A549 (cell line): Measurements from ENCODE around the gene POU6F1. TPM values are rescaled to one million over a fixed set of nuclear protein-coding genes. Genes with fewer than 3 reads are reported as not detected.

Experiments
- ATAC-seq, 2 experiments: fragments of 200-7000 bp in 1 of 2; fragments of >200 bp in 1 of 2; cut with Nextera tagmentation in 1 of 2; cut with Tn5 transposase in 1 of 2; 3 replicates each; pipeline versions ENCODE4 v1.8.0 to v1.9.1; 2018 to 2020; ENCODE audit warnings: mild to moderate bottlenecking in 1 of 2, moderate library complexity in 1 of 2
- CTCF ChIA-PET: fragments of 300-600 bp; sonication (Branson Sonifier 250); formaldehyde crosslinking; extraction: SDS; loops from one replicate; lab custom pipeline; 2021; ENCODE audit warnings: antibody characterized with exemption, inconsistent platforms; lab: Yijun Ruan, JAX
- POLR2A ChIA-PET: fragments of 350-600 bp; formaldehyde crosslinking; extraction: SDS; loops from one replicate; lab custom pipeline; 2021; ENCODE audit warnings: antibody characterized with exemption, inconsistent platforms; lab: Yijun Ruan, JAX
- DNase-seq, 2 experiments: peaks; one replicate each; pipeline versions ENCODE4 v3.0.0 to v3.0.0-alpha.2; 2011 to 2016; ENCODE audit warnings: low read depth in 1 of 2, low spot score in 1 of 2
- FAIRE-seq: peaks from 2 replicates; lab custom pipeline; 2011; peaks lifted over from hg19 to GRCh38; lab: Jason Lieb, UNC
- H3K27ac ChIP-seq, 2 experiments: fragments of >200 bp; sonication (Bioruptor Twin); formaldehyde crosslinking; 3 replicates each; pipeline ENCODE4 v1.5.1; 2016 to 2017
- H3K4me1 ChIP-seq: fragments of >200 bp; sonication (Bioruptor Twin); formaldehyde crosslinking; 3 replicates; pipeline ENCODE4 v1.6.1; 2016
- H3K4me2 ChIP-seq: fragments of >200 bp; sonication (Bioruptor Twin); formaldehyde crosslinking; 3 replicates; pipeline ENCODE4 v1.6.1; 2016
- H3K4me3 ChIP-seq: fragments of >200 bp; sonication (Bioruptor Twin); formaldehyde crosslinking; 3 replicates; pipeline ENCODE4 v1.5.1; 2016
- H3K9me3 ChIP-seq: fragments of >200 bp; sonication (Bioruptor Twin); formaldehyde crosslinking; 3 replicates; pipeline ENCODE4 v1.6.1; 2016
- CBX8 ChIP-seq: fragments of 200-600 bp; sonication (generic); IDR thresholded peaks from 2 replicates; pipeline ENCODE4 v1.6.1; 2016
- EHF ChIP-seq: fragments of 250-450 bp; sonication (Bioruptor Pico); IDR thresholded peaks from 2 replicates; pipeline ENCODE4 v1.5.0; 2020; ENCODE audit warnings: mild to moderate bottlenecking
- EHMT2 ChIP-seq: fragments of 200-600 bp; sonication (generic); IDR thresholded peaks from 2 replicates; pipeline ENCODE4 v1.6.1; 2016; ENCODE audit warnings: antibody characterized with exemption, low read depth, mild to moderate bottlenecking, moderate library complexity
- ESRRA ChIP-seq: fragments of 150-350 bp; IDR thresholded peaks from 2 replicates; pipeline ENCODE4 v1.6.1; 2014; ENCODE audit warnings: mild to moderate bottlenecking, low read length, borderline replicate concordance
- FOXS1 ChIP-seq: fragments of 250-450 bp; sonication (Bioruptor Pico); IDR thresholded peaks from 2 replicates; pipeline ENCODE4 v1.5.0; 2020; ENCODE audit warnings: mild to moderate bottlenecking, moderate library complexity
- HOXB13 ChIP-seq: fragments of 250-450 bp; sonication (Bioruptor Pico); IDR thresholded peaks from 2 replicates; pipeline ENCODE4 v1.5.0; 2020; ENCODE audit warnings: low read depth, mild to moderate bottlenecking, moderate library complexity
- KDM1A ChIP-seq: fragments of 200-600 bp; sonication (generic); IDR thresholded peaks from 2 replicates; pipeline ENCODE4 v1.6.1; 2016; ENCODE audit warnings: low read depth, mild to moderate bottlenecking
- RARB ChIP-seq: fragments of 250-450 bp; sonication (Bioruptor Pico); IDR thresholded peaks from 2 replicates; pipeline ENCODE4 v1.8.0; 2021; ENCODE audit warnings: mild to moderate bottlenecking, moderate library complexity
- SREBF2 ChIP-seq: fragments of 450-650 bp; IDR thresholded peaks from 2 replicates; pipeline ENCODE4 v1.6.1; 2014; ENCODE audit warnings: mild to moderate bottlenecking, moderate library complexity
- TP53 ChIP-seq: fragments of 250-450 bp; sonication (Bioruptor Pico); IDR thresholded peaks from 2 replicates; pipeline ENCODE4 v1.5.0; 2021; ENCODE audit warnings: mild to moderate bottlenecking, moderate library complexity
- ZC3H11A ChIP-seq: fragments of 450-650 bp; IDR thresholded peaks from 2 replicates; pipeline ENCODE4 v1.6.1; 2014; ENCODE audit warnings: antibody characterized with exemption, mild to moderate bottlenecking
- ZFP36 ChIP-seq: fragments of 450-650 bp; IDR thresholded peaks from 2 replicates; pipeline ENCODE4 v1.6.1; 2014; ENCODE audit warnings: borderline replicate concordance; ENCODE audit not compliant: partially characterized antibody
- WGBS: methylation state at CpG from one replicate; pipeline ENCODE4 v1.1.6; 2017; ENCODE audit errors: missing lambda C conversion rate; 5-methylcytosine and 5-hydroxymethylcytosine counted together
- polyA plus RNA-seq, 4 experiments: library from polyadenylated mRNA; depleted of rRNA in 3 of 4; stranded (reverse); fragments of >200 nt; fragmentation: RNase III in 1 of 4; extraction: RNeasy Plus Mini Kit Qiagen cat#74134 plus additional on column Dnase treatment in 1 of 4; gene quantifications; 2 replicates in 3 of 4; 3 replicates in 1 of 4; pipeline ENCODE4 v1.2.3, GENCODE V29; 2011 to 2017
- TF ChIP-seq, protein P1 (sequence below): fragments of 450-650 bp; IDR thresholded peaks from 2 replicates; pipeline ENCODE4 v1.6.1; 2014; ENCODE audit warnings: antibody characterized with exemption

Gene POU6F1
- polyA plus RNA-seq, 2 of the 4 experiments (the other 2 are of a cell fraction) = 0.58 to 1.3 TPM

DNA sequence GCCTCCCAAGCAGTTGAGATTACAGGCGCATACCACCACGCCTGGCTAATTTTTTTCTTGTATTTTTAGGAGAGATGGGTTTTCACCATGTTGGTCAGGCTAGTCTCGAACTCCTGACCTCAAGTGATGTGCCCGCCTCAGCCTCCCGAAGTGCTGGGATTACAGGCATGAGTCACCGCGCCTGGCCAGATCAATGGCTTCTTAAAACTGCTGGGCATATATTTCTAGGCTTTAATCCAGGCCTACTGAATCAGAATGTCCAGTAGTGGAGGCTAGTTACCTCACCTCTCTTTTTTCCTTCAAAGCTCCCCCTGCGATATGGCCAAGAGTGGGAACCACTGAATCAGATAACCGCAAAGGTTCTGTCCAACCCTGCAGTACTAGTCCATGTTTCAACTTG lies 17.1 kb downstream of the POU6F1 start:
- CTCF ChIA-PET = no interaction called here
- no peak for FAIRE-seq
- no peak for ATAC-seq
- no peak overlapping the region for H3K4me3 ChIP-seq
- POLR2A ChIA-PET = no interaction called here
- H3K9me3 ChIP-seq = no peaks in the 10 kb centered on the region
- no peak for TF ChIP-seq RARB (CRISPR knock-in tag)
- no peak for TF ChIP-seq SREBF2
- TF ChIP-seq ZFP36 = no peak
- no peak for TF ChIP-seq FOXS1 (CRISPR knock-in tag)
- no peak for TF ChIP-seq ZC3H11A
- TF ChIP-seq EHF (CRISPR knock-in tag) = no peak
- TF ChIP-seq, all 56 proteins: peak for 0
- 0 out of 3 replicates have a peak, but pooled peaks cover 3% of the 10 kb centered on the region for H3K4me1 ChIP-seq
- H3K4me2 ChIP-seq = no peak overlapping the region
- no peak overlapping the region for H3K27ac ChIP-seq
- no peak for DNase-seq
- WGBS = 83% methylated on average over 9 of the region's 9 CpGs

DNA sequence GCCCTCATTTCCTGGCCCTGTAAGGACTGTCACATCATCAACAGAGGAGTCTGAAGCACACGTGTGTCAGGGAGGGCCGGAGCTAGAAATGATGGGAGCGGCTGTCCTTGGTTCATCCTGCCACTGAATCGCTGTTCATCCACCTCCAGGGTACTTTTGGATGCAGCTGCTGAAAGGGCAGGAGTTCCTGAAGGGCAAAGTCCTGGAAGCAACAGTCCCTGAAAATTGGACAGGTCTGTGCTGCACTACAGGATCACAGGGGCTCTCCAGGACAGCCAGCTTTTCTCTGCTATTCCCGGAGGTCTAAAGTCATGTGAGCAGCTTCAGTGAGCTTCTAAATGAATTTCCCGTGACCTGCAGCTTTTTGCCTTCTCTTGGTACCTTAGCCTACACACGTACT lies 17.7 kb downstream of the POU6F1 start:
- no peak for DNase-seq
- FAIRE-seq = no peak
- Histone ChIP-seq H3K27ac (no peak overlapping the region), H3K4me2 (no peak overlapping the region), H3K4me3 (no peak overlapping the region), H3K9me3 (no peaks in the 10 kb centered on the region), H3K4me1 (0 out of 3 replicates have a peak, but pooled peaks cover 3% of the 10 kb centered on the region)
- POLR2A ChIA-PET = no interaction called here
- CTCF ChIA-PET = no interaction called here
- 88% methylated on average over 7 of the region's 7 CpGs for WGBS
- no peak for ATAC-seq
- no peak for TF ChIP-seq CBX8
- TF ChIP-seq ZC3H11A = no peak
- no peak for TF ChIP-seq TP53 (CRISPR knock-in tag)
- TF ChIP-seq EHMT2 = no peak

DNA sequence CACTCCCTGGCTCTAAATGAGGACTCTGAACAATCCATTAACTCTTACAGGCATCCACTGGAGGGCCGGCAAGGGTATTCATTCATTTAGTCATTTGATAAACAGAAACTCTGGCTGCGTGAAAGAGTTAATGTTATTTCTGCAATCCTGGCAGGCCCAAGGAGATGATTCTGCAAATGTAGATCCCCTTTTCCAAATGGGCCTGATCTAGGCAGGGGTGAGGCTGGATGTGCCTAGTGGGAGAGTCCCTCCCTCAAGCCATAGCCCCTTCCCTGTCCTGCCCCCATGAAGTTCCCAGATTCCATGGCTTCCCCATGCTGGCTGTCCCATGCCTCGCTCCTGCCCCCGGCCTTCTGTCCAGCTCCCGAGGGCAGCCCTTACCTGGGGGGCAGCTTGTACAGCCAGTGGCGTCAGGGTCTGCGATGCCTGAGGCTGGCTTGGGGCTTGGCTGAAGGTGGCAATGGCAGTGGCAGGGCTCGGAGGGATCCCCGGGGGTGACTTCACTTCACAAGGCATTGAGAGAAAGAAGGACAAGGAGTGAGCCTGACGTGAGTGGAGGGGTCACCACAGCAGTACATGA lies 18.4 kb downstream of the POU6F1 start:
- H3K4me1 ChIP-seq = no peaks in the 10 kb centered on the region
- no peak for TF ChIP-seq HOXB13
- TF ChIP-seq, protein P1, sequence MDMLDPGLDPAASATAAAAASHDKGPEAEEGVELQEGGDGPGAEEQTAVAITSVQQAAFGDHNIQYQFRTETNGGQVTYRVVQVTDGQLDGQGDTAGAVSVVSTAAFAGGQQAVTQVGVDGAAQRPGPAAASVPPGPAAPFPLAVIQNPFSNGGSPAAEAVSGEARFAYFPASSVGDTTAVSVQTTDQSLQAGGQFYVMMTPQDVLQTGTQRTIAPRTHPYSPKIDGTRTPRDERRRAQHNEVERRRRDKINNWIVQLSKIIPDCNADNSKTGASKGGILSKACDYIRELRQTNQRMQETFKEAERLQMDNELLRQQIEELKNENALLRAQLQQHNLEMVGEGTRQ = no peak
- no peak for TF ChIP-seq ESRRA
- H3K4me3 ChIP-seq = no peak overlapping the region
- no peak for ATAC-seq
- no peak overlapping the region for H3K27ac ChIP-seq
- CTCF ChIA-PET = no interaction called here
- no peak for DNase-seq
- POLR2A ChIA-PET = no interaction called here
- no peaks in the 10 kb centered on the region for H3K9me3 ChIP-seq
- WGBS = 89% methylated on average over 8 of the region's 10 CpGs
- H3K4me2 ChIP-seq = no peak overlapping the region
- no peak for FAIRE-seq

DNA sequence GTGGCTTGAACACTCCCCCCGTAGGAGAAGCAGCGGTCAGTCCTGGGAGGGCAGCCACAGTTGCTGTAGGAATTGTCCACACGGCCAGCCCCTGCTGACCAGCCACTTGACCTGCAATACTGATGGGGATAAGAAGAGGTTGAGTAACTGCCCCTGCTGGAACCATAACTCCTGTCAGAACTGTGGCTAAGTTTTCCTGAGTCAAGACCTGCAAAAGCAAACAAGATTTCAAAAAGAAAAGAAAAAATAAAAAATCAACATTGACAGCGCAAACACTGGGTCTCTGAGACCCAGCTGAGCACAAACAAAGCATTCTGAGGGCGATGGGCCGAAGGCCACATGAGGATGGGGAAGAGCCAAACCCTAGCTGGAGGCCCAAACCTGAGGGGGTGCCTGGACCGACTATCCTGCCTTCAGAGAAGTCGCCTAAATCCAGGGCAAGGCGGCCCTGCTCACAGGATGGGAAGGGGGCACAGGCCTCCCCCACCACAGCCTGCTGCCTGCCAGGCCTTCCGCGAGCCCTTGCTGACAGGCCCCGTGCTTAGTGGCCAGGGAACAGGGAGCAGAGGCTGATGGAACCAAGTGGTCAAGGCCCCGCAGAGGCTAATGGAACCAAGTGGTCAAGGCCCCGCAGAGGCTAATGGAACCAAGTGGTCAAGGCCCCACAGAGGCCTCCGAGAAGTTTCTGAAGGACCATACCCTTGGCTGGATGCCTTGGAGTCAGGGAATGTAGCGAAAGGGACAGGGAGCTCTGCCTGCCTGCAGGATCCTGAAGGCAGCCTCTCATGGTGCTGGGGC lies 19.1 kb downstream of the POU6F1 start:
- ChIA-PET CTCF (no interaction called here), POLR2A (no interaction called here)
- DNase-seq (no peak), FAIRE-seq (no peak), ATAC-seq (peak in 1 of 2 experiments; percentile 37; a peak in 2 of 6 replicates)
- Histone ChIP-seq H3K27ac (no peak overlapping the region), H3K4me2 (no peak overlapping the region), H3K4me3 (no peak overlapping the region), H3K4me1 (no peaks in the 10 kb centered on the region)
- TF ChIP-seq KDM1A = no peak
- TF ChIP-seq, all 56 proteins: peak for 0
- WGBS = 80% methylated on average over 14 of the region's 16 CpGs
- H3K9me3 ChIP-seq = no peaks in the 10 kb centered on the region
